HG03045 (cell line): ENCODE measurements around the gene LRP1.
A peak's percentile ranks its signal among the peaks of the same experiment; 100 is the strongest.

Experiments used
- ATAC-seq: cut with Tn5 transposase; IDR thresholded peaks from one replicate; pipeline ENCODE4 v1.9.1; 2021; ENCODE audit warnings: mild to moderate bottlenecking, moderate library complexity; ENCODE audit not compliant: unreplicated experiment

The LRP1 gene

GRCh38 chr12:57208631-57209282 lies 80.5 kb downstream of the LRP1 start:
- no peak for ATAC-seq

- no peak for ATAC-seq
Measured at GRCh38 chr12:57209916-57210315, 81.6 kb downstream of the LRP1 start.

GRCh38 chr12:57210461-57210860 lies 82.2 kb downstream of the LRP1 start:
- no peak for ATAC-seq

- ATAC-seq = no peak
Measured at GRCh38 chr12:57210926-57211692, 82.8 kb downstream of the LRP1 start.

GRCh38 chr12:57211791-57212700 lies 83.8 kb downstream of the LRP1 start:
- ATAC-seq = no peak

- ATAC-seq = no peak
Measured at GRCh38 chr12:57212701-57213057, 84.4 kb downstream of the LRP1 start.

- ATAC-seq = peak; percentile 50
Measured at GRCh38 chr12:57213058-57213715, 84.9 kb downstream of the LRP1 start.

GRCh38 chr12:57213763-57214397 lies 85.6 kb downstream of the LRP1 start:
- ATAC-seq = no peak

GRCh38 chr12:57214398-57214781 lies 86.1 kb downstream of the LRP1 start:
- no peak for ATAC-seq

- ATAC-seq = no peak
Measured at GRCh38 chr12:57215065-57215464, 86.8 kb downstream of the LRP1 start.

- peak; percentile 38 for ATAC-seq
Measured at GRCh38 chr12:57215668-57216013, 87.4 kb downstream of the LRP1 start.

GRCh38 chr12:57216014-57216911 lies 88.0 kb downstream of the LRP1 start, which contains the start of gene NXPH4:
TSS of gene NXPH4 (plus strand) at chr12:57216794. CDS start at chr12:57216970, 176 bp downstream.
- ATAC-seq = no peak

- no peak for ATAC-seq
Measured at GRCh38 chr12:57216921-57217879, 88.9 kb downstream of the LRP1 start.

GRCh38 chr12:57218030-57218853 lies 90.0 kb downstream of the LRP1 start:
- no peak for ATAC-seq

GRCh38 chr12:57219205-57219992 lies 91.1 kb downstream of the LRP1 start:
- ATAC-seq = no peak

GRCh38 chr12:57219993-57220754 lies 91.9 kb downstream of the LRP1 start:
- ATAC-seq = no peak
